K562 (cell line): ENCODE results near the gene TADA2A. TPM values are rescaled to one million over a fixed set of nuclear protein-coding genes. Genes with fewer than 3 reads are reported as not detected.

ENCODE experiments used
- ARHGAP35 ChIP-seq: fragments of 450-650 bp; IDR thresholded peaks from 2 replicates; pipeline ENCODE4 v1.6.1; 2018; ENCODE audit not compliant: partially characterized antibody
- CBX8 ChIP-seq: fragments of 200-600 bp; sonication (generic); IDR thresholded peaks from 2 replicates; pipeline ENCODE4 v1.6.1; 2012; ENCODE audit warnings: borderline replicate concordance, mixed run types, low read depth, mild to moderate bottlenecking, moderate library complexity, mixed read lengths, low read length, control low read depth, inconsistent platforms; ENCODE audit not compliant: poor library complexity, severe bottlenecking; ENCODE audit errors: extremely low read depth
- KAT7 ChIP-seq: sonication (generic); formaldehyde crosslinking; IDR thresholded peaks from 2 replicates; pipeline ENCODE4 v1.8.0; 2022; ENCODE audit warnings: missing genetic modification reagents, mild to moderate bottlenecking, borderline replicate concordance
- MCM7 ChIP-seq, 2 experiments: fragments of 450-650 bp; IDR thresholded peaks; 2 replicates each; pipeline ENCODE4 v1.6.1; 2016 to 2018
- MIER1 ChIP-seq: fragments of 450-650 bp; IDR thresholded peaks from 2 replicates; pipeline ENCODE4 v1.6.1; 2016; ENCODE audit warnings: antibody characterized with exemption, mild to moderate bottlenecking, low read depth
- MXI1 ChIP-seq: IDR thresholded peaks from 2 replicates; pipeline ENCODE4 v1.6.1; 2011; ENCODE audit warnings: low read depth, mild to moderate bottlenecking, improper control_type of control experiment, low read length
- PHTF2 ChIP-seq: fragments of 250-450 bp; sonication (Bioruptor Pico); IDR thresholded peaks from 2 replicates; pipeline ENCODE4 v1.5.0; 2021; ENCODE audit warnings: mild to moderate bottlenecking
- POLR2A ChIP-seq: fragments of 450-650 bp; conservative IDR thresholded peaks from 2 replicates; pipeline ENCODE4 v1.6.1; 2016
- RFX5 ChIP-seq: IDR thresholded peaks from 2 replicates; pipeline ENCODE4 v1.6.1; 2011; ENCODE audit warnings: low read depth, mild to moderate bottlenecking, improper control_type of control experiment, low read length
- SMARCE1 ChIP-seq: fragments of 450-650 bp; IDR thresholded peaks from 2 replicates; pipeline ENCODE4 v1.7.1; 2016; ENCODE audit warnings: mild to moderate bottlenecking
- SOX6 ChIP-seq: fragments of 450-650 bp; IDR thresholded peaks from 2 replicates; pipeline ENCODE4 v1.6.1; 2014; ENCODE audit warnings: mild to moderate bottlenecking
- TEAD1 ChIP-seq, 2 experiments: fragments of 450-650 bp in 1 of 2; sonication (generic) in 1 of 2; formaldehyde crosslinking; IDR thresholded peaks; 2 replicates each; pipeline versions ENCODE4 v1.4.0 to v1.8.0; 2020 to 2022; ENCODE audit warnings: mild to moderate bottlenecking in 2 of 2, missing genetic modification reagents in 1 of 2
- polyA plus RNA-seq, 8 experiments: library from polyadenylated mRNA; depleted of rRNA in 4 of 8; stranded (reverse) in 5 of 8; unstranded in 3 of 8; fragments of >200 nt; fragmentation: Nextera tagmentation in 2 of 8; fragmentation: Illumina TruSeq in 1 of 8; extraction: Ambion mirVana in 2 of 8; extraction: Trizol in 1 of 8; gene quantifications; 2 replicates each; pipeline versions ENCODE4 v1.2.1 to v1.2.3, GENCODE V29; 2011 to 2014; ENCODE audit warnings: inconsistent platforms in 1 of 8, missing spikeins in 1 of 8
- total RNA-seq, 7 experiments: library from RNA; depleted of rRNA in 6 of 7; stranded (reverse); fragments of >200 nt in 6 of 7; fragmentation: Illumina TruSeq in 2 of 7; extraction: Trizol in 2 of 7; gene quantifications; 2 replicates each; pipeline versions ENCODE4 v1.2.1 to v1.2.3, GENCODE V29; 2011 to 2021; ENCODE audit warnings: low replicate concordance in 1 of 7
- TF ChIP-seq, protein P1 (sequence below): sonication (generic); IDR thresholded peaks from 2 replicates; pipeline ENCODE4 v1.6.1; 2016
- TF ChIP-seq, protein P2 (sequence below): fragments of 200-600 bp; sonication (generic); IDR thresholded peaks from one replicate; pipeline ENCODE4 v1.6.1; 2012; ENCODE audit warnings: mild to moderate bottlenecking, low read depth, low read length, inconsistent platforms
- TF ChIP-seq, protein P3 (sequence below): sonication (generic); formaldehyde crosslinking; IDR thresholded peaks from 2 replicates; pipeline ENCODE4 v1.8.0; 2022; ENCODE audit warnings: missing genetic modification reagents, mild to moderate bottlenecking, moderate library complexity, borderline replicate concordance

TADA2A gene
- total and polyA plus RNA-seq, 9 of the 15 experiments (the other 6 are each of a cell fraction or from before 2014, with no cell fraction given) = 13.8 to 37.7 (median 25.0) TPM

DNA sequence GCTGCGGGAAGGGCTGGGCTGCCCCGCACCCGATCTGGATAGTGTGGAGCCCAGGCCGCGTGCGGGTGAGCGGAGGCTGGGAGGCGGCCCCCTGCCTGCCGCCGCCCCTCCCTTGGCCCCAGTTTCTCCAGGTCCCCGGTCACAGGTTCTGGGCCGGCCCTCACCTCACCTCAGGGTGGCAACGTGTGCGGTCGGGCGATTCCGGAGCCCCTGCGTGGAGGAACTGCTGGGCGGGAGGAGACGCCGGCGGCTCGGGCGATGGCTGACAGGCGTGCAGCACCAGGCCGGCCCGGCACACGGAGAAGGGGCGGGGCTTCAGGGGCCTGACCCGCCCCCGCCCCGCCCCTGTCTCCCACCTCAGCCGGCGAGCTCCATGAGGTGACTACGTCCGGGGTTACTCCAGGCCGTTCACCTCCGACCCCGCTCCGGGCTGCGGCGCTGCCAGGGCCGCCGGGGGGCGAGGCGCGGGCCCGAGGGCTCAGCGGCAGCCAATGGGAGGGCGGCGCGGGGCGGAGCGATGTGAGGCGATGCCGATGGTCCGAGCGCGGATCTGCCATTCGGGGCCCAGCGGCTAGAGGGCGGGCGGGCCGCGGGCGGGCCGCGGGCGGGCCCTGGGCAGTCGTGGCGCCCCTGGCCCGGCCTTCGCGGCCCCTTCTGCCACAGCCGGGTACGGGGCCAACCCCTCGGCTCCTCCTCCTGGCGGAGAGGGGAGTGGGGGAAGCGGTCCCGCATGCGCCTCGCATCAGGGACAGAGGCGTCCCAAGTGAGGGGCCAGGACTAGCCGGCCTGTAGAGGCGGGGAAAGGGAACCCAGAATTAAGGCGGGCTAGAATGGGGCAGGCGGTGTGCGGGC lies 47.6 kb upstream of the TADA2A start (continued):
- TF ChIP-seq TEAD1 (CRISPR knock-in tag; IDR thresholded peaks at IDR 0.05) (no peak; a peak in 1 of 4 replicates), SMARCE1 (no peak; the same call in 1 of the 2 replicates), CBX8 (no peak), SOX6 (no peak), RFX5 (no peak), ARHGAP35 (no peak), POLR2A (peak; percentile 49), MXI1 (no peak), KAT7 (CRISPR knock-in tag) (no peak), MIER1 (no peak), PHTF2 (CRISPR knock-in tag) (no peak), MCM7 (IDR thresholded peaks at IDR 0.05) (no peak)
- TF ChIP-seq, protein P1, sequence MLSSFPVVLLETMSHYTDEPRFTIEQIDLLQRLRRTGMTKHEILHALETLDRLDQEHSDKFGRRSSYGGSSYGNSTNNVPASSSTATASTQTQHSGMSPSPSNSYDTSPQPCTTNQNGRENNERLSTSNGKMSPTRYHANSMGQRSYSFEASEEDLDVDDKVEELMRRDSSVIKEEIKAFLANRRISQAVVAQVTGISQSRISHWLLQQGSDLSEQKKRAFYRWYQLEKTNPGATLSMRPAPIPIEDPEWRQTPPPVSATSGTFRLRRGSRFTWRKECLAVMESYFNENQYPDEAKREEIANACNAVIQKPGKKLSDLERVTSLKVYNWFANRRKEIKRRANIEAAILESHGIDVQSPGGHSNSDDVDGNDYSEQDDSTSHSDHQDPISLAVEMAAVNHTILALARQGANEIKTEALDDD = no peak
- TF ChIP-seq, protein P2, sequence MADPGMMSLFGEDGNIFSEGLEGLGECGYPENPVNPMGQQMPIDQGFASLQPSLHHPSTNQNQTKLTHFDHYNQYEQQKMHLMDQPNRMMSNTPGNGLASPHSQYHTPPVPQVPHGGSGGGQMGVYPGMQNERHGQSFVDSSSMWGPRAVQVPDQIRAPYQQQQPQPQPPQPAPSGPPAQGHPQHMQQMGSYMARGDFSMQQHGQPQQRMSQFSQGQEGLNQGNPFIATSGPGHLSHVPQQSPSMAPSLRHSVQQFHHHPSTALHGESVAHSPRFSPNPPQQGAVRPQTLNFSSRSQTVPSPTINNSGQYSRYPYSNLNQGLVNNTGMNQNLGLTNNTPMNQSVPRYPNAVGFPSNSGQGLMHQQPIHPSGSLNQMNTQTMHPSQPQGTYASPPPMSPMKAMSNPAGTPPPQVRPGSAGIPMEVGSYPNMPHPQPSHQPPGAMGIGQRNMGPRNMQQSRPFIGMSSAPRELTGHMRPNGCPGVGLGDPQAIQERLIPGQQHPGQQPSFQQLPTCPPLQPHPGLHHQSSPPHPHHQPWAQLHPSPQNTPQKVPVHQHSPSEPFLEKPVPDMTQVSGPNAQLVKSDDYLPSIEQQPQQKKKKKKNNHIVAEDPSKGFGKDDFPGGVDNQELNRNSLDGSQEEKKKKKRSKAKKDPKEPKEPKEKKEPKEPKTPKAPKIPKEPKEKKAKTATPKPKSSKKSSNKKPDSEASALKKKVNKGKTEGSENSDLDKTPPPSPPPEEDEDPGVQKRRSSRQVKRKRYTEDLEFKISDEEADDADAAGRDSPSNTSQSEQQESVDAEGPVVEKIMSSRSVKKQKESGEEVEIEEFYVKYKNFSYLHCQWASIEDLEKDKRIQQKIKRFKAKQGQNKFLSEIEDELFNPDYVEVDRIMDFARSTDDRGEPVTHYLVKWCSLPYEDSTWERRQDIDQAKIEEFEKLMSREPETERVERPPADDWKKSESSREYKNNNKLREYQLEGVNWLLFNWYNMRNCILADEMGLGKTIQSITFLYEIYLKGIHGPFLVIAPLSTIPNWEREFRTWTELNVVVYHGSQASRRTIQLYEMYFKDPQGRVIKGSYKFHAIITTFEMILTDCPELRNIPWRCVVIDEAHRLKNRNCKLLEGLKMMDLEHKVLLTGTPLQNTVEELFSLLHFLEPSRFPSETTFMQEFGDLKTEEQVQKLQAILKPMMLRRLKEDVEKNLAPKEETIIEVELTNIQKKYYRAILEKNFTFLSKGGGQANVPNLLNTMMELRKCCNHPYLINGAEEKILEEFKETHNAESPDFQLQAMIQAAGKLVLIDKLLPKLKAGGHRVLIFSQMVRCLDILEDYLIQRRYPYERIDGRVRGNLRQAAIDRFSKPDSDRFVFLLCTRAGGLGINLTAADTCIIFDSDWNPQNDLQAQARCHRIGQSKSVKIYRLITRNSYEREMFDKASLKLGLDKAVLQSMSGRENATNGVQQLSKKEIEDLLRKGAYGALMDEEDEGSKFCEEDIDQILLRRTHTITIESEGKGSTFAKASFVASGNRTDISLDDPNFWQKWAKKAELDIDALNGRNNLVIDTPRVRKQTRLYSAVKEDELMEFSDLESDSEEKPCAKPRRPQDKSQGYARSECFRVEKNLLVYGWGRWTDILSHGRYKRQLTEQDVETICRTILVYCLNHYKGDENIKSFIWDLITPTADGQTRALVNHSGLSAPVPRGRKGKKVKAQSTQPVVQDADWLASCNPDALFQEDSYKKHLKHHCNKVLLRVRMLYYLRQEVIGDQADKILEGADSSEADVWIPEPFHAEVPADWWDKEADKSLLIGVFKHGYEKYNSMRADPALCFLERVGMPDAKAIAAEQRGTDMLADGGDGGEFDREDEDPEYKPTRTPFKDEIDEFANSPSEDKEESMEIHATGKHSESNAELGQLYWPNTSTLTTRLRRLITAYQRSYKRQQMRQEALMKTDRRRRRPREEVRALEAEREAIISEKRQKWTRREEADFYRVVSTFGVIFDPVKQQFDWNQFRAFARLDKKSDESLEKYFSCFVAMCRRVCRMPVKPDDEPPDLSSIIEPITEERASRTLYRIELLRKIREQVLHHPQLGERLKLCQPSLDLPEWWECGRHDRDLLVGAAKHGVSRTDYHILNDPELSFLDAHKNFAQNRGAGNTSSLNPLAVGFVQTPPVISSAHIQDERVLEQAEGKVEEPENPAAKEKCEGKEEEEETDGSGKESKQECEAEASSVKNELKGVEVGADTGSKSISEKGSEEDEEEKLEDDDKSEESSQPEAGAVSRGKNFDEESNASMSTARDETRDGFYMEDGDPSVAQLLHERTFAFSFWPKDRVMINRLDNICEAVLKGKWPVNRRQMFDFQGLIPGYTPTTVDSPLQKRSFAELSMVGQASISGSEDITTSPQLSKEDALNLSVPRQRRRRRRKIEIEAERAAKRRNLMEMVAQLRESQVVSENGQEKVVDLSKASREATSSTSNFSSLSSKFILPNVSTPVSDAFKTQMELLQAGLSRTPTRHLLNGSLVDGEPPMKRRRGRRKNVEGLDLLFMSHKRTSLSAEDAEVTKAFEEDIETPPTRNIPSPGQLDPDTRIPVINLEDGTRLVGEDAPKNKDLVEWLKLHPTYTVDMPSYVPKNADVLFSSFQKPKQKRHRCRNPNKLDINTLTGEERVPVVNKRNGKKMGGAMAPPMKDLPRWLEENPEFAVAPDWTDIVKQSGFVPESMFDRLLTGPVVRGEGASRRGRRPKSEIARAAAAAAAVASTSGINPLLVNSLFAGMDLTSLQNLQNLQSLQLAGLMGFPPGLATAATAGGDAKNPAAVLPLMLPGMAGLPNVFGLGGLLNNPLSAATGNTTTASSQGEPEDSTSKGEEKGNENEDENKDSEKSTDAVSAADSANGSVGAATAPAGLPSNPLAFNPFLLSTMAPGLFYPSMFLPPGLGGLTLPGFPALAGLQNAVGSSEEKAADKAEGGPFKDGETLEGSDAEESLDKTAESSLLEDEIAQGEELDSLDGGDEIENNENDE = no peak
- TF ChIP-seq, protein P3, sequence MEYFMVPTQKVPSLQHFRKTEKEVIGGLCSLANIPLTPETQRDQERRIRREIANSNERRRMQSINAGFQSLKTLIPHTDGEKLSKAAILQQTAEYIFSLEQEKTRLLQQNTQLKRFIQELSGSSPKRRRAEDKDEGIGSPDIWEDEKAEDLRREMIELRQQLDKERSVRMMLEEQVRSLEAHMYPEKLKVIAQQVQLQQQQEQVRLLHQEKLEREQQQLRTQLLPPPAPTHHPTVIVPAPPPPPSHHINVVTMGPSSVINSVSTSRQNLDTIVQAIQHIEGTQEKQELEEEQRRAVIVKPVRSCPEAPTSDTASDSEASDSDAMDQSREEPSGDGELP (CRISPR knock-in tag) = peak; percentile 68; the same call in 1 of the 2 replicates
